GM12878 (cell line): Measurements from ENCODE around the gene NEK7. TPM values are rescaled to one million over a fixed set of nuclear protein-coding genes. Genes with fewer than 3 reads are reported as not detected.

Experiments used
- ATAC-seq: fragments of 200-7000 bp; cut with Tn5 transposase; 3 replicates; pipeline ENCODE4 v1.9.1; 2020; ENCODE audit warnings: mild to moderate bottlenecking, moderate library complexity
- BruUV-seq: library from RNA; stranded (reverse); fragments of 400-500 nt; replicated peaks from 2 replicates; lab custom pipeline; 2021; lab: Mats Ljungman, UMichigan
- CTCF ChIA-PET: fragments of 300-600 bp; sonication (Branson Sonifier 250); formaldehyde crosslinking; extraction: SDS; loops from one replicate; lab custom pipeline; 2021; ENCODE audit warnings: inconsistent platforms; lab: Yijun Ruan, JAX
- POLR2A ChIA-PET: fragments of 350-600 bp; formaldehyde crosslinking; extraction: SDS; loops from one replicate; lab custom pipeline; 2021; ENCODE audit warnings: inconsistent platforms; lab: Charles Lee
- RAD21 ChIA-PET: fragments of 300-600 bp; sonication (Branson Sonifier 250); formaldehyde crosslinking; loops from one replicate; lab custom pipeline; 2023; ENCODE audit warnings: antibody characterized with exemption; ENCODE audit not compliant: unreplicated experiment; lab: Charles Lee
- SMC1A ChIA-PET: fragments of 300-600 bp; sonication (Branson Sonifier 250); formaldehyde crosslinking; loops from one replicate; lab custom pipeline; 2023; ENCODE audit not compliant: unreplicated experiment, uncharacterized antibody; lab: Charles Lee
- DNase-seq: peaks from one replicate; pipeline ENCODE4 v3.0.0-alpha.2; 2011; ENCODE audit warnings: low read depth, low spot score
- FAIRE-seq: peaks from 3 replicates; lab custom pipeline; 2011; peaks lifted over from hg19 to GRCh38; lab: Jason Lieb, UNC
- H2AFZ ChIP-seq: 2 replicates; pipeline ENCODE4 v1.6.0; 2011; ENCODE audit warnings: low read depth, low read length, control low read depth; ENCODE audit not compliant: control insufficient read depth
- H3K27ac ChIP-seq: 2 replicates; pipeline ENCODE4 v1.5.1; 2011; ENCODE audit warnings: control low read depth; ENCODE audit not compliant: control insufficient read depth, insufficient read depth
- H3K27me3 ChIP-seq, 2 experiments: replicated peaks in 1 of 2; 2 replicates each; pipeline versions ENCODE4 v1.6.0 to v1.6.1; 2011; ENCODE audit warnings: low read length in 1 of 2; ENCODE audit not compliant: control insufficient read depth in 2 of 2, insufficient read depth in 2 of 2
- H3K36me3 ChIP-seq, 2 experiments: 2 replicates each; pipeline ENCODE4 v1.5.1; 2011; ENCODE audit warnings: low read length in 1 of 2; ENCODE audit not compliant: control insufficient read depth in 2 of 2, insufficient read depth in 2 of 2
- H3K4me1 ChIP-seq: 2 replicates; pipeline ENCODE4 v1.6.1; 2011; ENCODE audit warnings: mild to moderate bottlenecking, low read length, moderate library complexity, mixed read lengths; ENCODE audit not compliant: control insufficient read depth, insufficient read depth
- H3K4me2 ChIP-seq: 2 replicates; pipeline ENCODE4 v1.6.0; 2011; ENCODE audit warnings: control low read depth; ENCODE audit not compliant: control insufficient read depth, insufficient read depth
- H3K4me3 ChIP-seq: fragments of 200-600 bp; sonication (generic); 2 replicates; pipeline ENCODE4 v1.5.1; 2016
- H3K79me2 ChIP-seq: 2 replicates; pipeline ENCODE4 v1.6.0; 2011; ENCODE audit warnings: low read length; ENCODE audit not compliant: control insufficient read depth, insufficient read depth
- H3K9ac ChIP-seq: 2 replicates; pipeline ENCODE4 v1.8.0; 2011; ENCODE audit warnings: low read length, control low read depth, mixed read lengths; ENCODE audit not compliant: control insufficient read depth, insufficient read depth
- H3K9me3 ChIP-seq: replicated peaks from 3 replicates; pipeline ENCODE4 v1.5.1; 2011; ENCODE audit warnings: mild to moderate bottlenecking, low read length; ENCODE audit not compliant: control insufficient read depth, insufficient read depth
- H4K20me1 ChIP-seq: 2 replicates; pipeline ENCODE4 v1.6.0; 2011; ENCODE audit not compliant: control insufficient read depth, insufficient read depth
- CBFB ChIP-seq: IDR thresholded peaks from 2 replicates; pipeline ENCODE4 v1.6.1; 2016; ENCODE audit warnings: antibody characterized with exemption, low read depth
- CBX5 ChIP-seq: sonication (generic); IDR thresholded peaks from 2 replicates; pipeline ENCODE4 v1.6.1; 2016; ENCODE audit warnings: low read depth, moderate library complexity, mild to moderate bottlenecking, inconsistent platforms
- CREB1 ChIP-seq: IDR thresholded peaks from 2 replicates; pipeline ENCODE4 v1.6.1; 2012; ENCODE audit warnings: low read depth, mild to moderate bottlenecking, inconsistent platforms
- MEF2A ChIP-seq: IDR thresholded peaks from 2 replicates; pipeline ENCODE4 v1.6.1; 2011; ENCODE audit warnings: low read depth, mild to moderate bottlenecking, low read length, moderate library complexity; ENCODE audit not compliant: insufficient read depth
- MYB ChIP-seq: fragments of 150-350 bp; IDR thresholded peaks from 2 replicates; pipeline ENCODE4 v1.6.1; 2014; ENCODE audit warnings: mild to moderate bottlenecking, low read depth, low read length, borderline replicate concordance
- POU2F2 ChIP-seq: IDR thresholded peaks from 3 replicates; pipeline ENCODE4 v1.6.1; 2011; ENCODE audit warnings: low read depth, mild to moderate bottlenecking, low read length, borderline replicate concordance
- SREBF1 ChIP-seq: IDR thresholded peaks from 2 replicates; pipeline ENCODE4 v1.6.1; 2012; ENCODE audit warnings: mild to moderate bottlenecking, low read length
- SREBF2 ChIP-seq: IDR thresholded peaks from 2 replicates; pipeline ENCODE4 v1.6.1; 2012; ENCODE audit warnings: mild to moderate bottlenecking, low read length
- WGBS: methylation state at CpG from one replicate; pipeline ENCODE4 v1.1.6; 2016; ENCODE audit warnings: low lambda C conversion rate; ENCODE audit not compliant: insufficient replicate concordance, insufficient coverage; ENCODE audit errors: missing lambda C conversion rate; 5-methylcytosine and 5-hydroxymethylcytosine counted together
- in situ Hi-C: fragments of 300-500 bp; cut with MboI; formaldehyde crosslinking; loops from 9 replicates; pipeline ENCODE4 v1.14.3; 2018; ENCODE audit warnings: mixed read lengths
- intact Hi-C: fragments of 100-400 bp; cut with micrococcal nuclease; formaldehyde crosslinking; loops from one replicate; pipeline ENCODE4 v1.14.2; 2022; ENCODE audit not compliant: unreplicated experiment
- polyA plus RNA-seq, 11 experiments: library from polyadenylated mRNA; depleted of rRNA in 4 of 11; unstranded in 6 of 11; stranded (reverse) in 5 of 11; fragments of >200 nt; fragmentation: Nextera tagmentation in 4 of 11; fragmentation: Illumina TruSeq in 1 of 11; extraction: Ambion mirVana in 4 of 11; extraction: Trizol in 1 of 11; gene quantifications; 1 replicate in 1 of 11; 2 replicates in 10 of 11; pipeline versions ENCODE4 v1.2.1 to v1.2.3, GENCODE V29; 2011 to 2016; ENCODE audit warnings: inconsistent platforms in 2 of 11, missing spikeins in 2 of 11, low read depth in 1 of 11
- total RNA-seq, 4 experiments: library from RNA; depleted of rRNA in 3 of 4; stranded (reverse); fragments of >200 nt in 3 of 4; fragmentation: Illumina TruSeq in 1 of 4; extraction: Trizol in 1 of 4; gene quantifications; 2 replicates each; pipeline versions ENCODE4 v1.2.1 to v1.2.3, GENCODE V29; 2013 to 2021

The NEK7 gene
- total and polyA plus RNA-seq, 10 of the 15 experiments (the other 5 are each of a cell fraction or from before 2014, with no cell fraction given) = 9.4 to 77.7 (median 24.0) TPM

DNA sequence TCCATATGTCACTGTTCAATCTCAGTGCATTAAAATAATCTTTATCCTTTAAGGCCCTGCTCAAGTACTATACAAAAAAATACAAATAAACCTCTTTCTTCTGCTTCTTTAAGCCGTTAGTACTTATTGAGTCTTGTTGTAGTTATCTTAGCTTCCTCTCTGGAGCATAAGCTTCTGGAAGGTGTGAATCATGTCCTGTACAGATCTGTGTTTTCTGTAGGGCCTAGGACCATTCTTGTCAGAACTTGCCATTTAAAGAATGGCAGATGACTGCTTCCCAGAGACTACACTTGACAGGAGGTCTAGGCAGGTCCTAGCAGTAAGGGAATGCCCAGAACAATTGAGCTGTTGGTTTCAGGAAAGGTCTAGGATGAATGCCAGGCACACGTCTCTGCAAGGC, 12.9 kb downstream of the NEK7 start:
- ChIA-PET SMC1A (interaction anchor here (0.7 to 6.1 kb wide), 7 partner anchors 6 to 95 kb away, joined by 3 to 36 read pairs (median 3); no protein-coding TSS in a partner anchor), RAD21 (interaction anchor here (1.1 to 1.2 kb wide), 2 partner anchors 8 to 20 kb away, joined by 3 to 4 read pairs; no protein-coding TSS in a partner anchor), POLR2A (interaction anchor here (0.6 to 3.4 kb wide), 2 partner anchors 11 to 31 kb away, joined by 3 to 17 read pairs; no protein-coding TSS in a partner anchor), CTCF (interaction anchor here (1.4 to 3.4 kb wide), 3 partner anchors 11 to 18 kb away, joined by 3 to 18 read pairs (median 9); partner anchors contain the start of gene NEK7)
- no TSS peak for BruUV-seq
- WGBS = 66% methylated on average over 2 of the region's 2 CpGs
- FAIRE-seq (no peak), DNase-seq (no peak), ATAC-seq (no peak)
- Histone ChIP-seq H3K4me2 (no peak overlapping the region; the same call in 1 of the 2 replicates), H3K9ac (no peak overlapping the region), H3K27ac (peak overlapping the region; percentile 47), H3K4me1 (peaks cover 48% of the 10 kb centered on the region), H3K9me3 (no peaks in the 10 kb centered on the region; the same call in 2 of the 3 replicates), H3K4me3 (no peak overlapping the region), H2AFZ (no peak overlapping the region), H3K79me2 (peaks cover 84% of the 10 kb centered on the region), H3K36me3 (no peaks in the 10 kb centered on the region), H3K27me3 (no peaks in the 10 kb centered on the region), H4K20me1 (no peaks in the 10 kb centered on the region)
- intact Hi-C loops = no loop called here
- in situ Hi-C loops = loop anchor here (10.0 kb wide), 1 partner anchor 505 kb away; no protein-coding TSS in a partner anchor
- no peak for TF ChIP-seq CREB1
- TF ChIP-seq CBX5 = no peak
- no peak for TF ChIP-seq SREBF1
- no peak for TF ChIP-seq CBFB
- no peak for TF ChIP-seq MEF2A
- TF ChIP-seq SREBF2 = no peak
- TF ChIP-seq POU2F2 = no peak
- no peak for TF ChIP-seq MYB
